Ishikawa (cell line): ENCODE data around the gene TMX4.

Experiments
- CEBPB ChIP-seq: IDR thresholded peaks from 2 replicates; pipeline ENCODE4 v1.6.1; 2012
- EGR1 ChIP-seq: IDR thresholded peaks from 2 replicates; pipeline ENCODE4 v1.6.1; 2012

DNA sequence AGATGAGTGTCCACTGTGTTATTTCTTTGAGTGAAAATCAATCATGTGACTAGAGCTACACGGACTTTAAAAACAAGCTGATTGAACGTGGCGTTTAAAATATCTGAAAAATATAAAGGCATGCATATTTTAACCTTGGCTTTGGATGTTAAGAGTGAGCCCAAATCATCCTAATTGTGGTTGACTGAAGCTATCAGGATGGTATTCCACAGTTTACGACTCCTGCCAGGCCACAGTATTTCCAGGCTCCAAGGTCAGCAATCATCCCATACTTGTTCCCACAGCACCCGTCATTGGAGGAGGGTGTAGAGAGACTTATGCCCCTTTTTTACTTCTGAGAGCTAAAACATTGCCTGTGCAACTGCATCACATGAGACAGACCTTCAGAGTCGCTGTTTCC is 43.2 kb upstream of the TMX4 start:
- no peak for TF ChIP-seq CEBPB
- TF ChIP-seq EGR1, result no peak
